Neural progenitor cell (in vitro differentiated cells): ENCODE data around the gene CDX2. TPM values are rescaled to one million over a fixed set of nuclear protein-coding genes. Genes with fewer than 3 reads are reported as not detected.

Experiments used
- DNase-seq: peaks from one replicate; pipeline ENCODE4 v3.0.0-alpha.2; 2016; ENCODE audit warnings: low spot score
- H2AFZ ChIP-seq: fragments of 200-600 bp; sonication (generic); replicated peaks from 2 replicates; pipeline ENCODE4 v1.6.1; 2016; ENCODE audit warnings: antibody characterized with exemption
- H3F3A ChIP-seq: fragments of 200-600 bp; sonication (generic); 2 replicates; pipeline ENCODE4 v1.6.1; 2016; ENCODE audit warnings: antibody characterized with exemption, low read depth
- H3K27ac ChIP-seq: fragments of 200-600 bp; sonication (generic); 2 replicates; pipeline ENCODE4 v1.5.1; 2016; ENCODE audit warnings: mild to moderate bottlenecking
- H3K27me3 ChIP-seq: fragments of 200-600 bp; sonication (generic); 2 replicates; pipeline ENCODE4 v1.6.1; 2016; ENCODE audit warnings: mild to moderate bottlenecking, moderate library complexity
- H3K36me3 ChIP-seq: fragments of 200-600 bp; sonication (generic); 2 replicates; pipeline ENCODE4 v1.5.1; 2016
- H3K4me1 ChIP-seq: fragments of 200-600 bp; sonication (generic); 2 replicates; pipeline ENCODE4 v1.6.1; 2016; ENCODE audit warnings: mixed run types
- H3K4me2 ChIP-seq: fragments of 200-600 bp; sonication (generic); 2 replicates; pipeline ENCODE4 v1.6.1; 2016
- H3K4me3 ChIP-seq: fragments of 200-600 bp; sonication (generic); 2 replicates; pipeline ENCODE4 v1.5.1; 2016
- H3K79me2 ChIP-seq: fragments of 200-600 bp; sonication (generic); 2 replicates; pipeline ENCODE4 v1.6.1; 2016; ENCODE audit warnings: low read depth
- H3K9ac ChIP-seq: fragments of 200-600 bp; sonication (generic); 2 replicates; pipeline ENCODE4 v1.6.1; 2016
- H3K9me3 ChIP-seq: fragments of 200-600 bp; sonication (generic); 2 replicates; pipeline ENCODE4 v1.5.1; 2016; ENCODE audit warnings: low read depth
- H4K20me1 ChIP-seq: fragments of 200-600 bp; sonication (generic); 2 replicates; pipeline ENCODE4 v1.6.1; 2016; ENCODE audit warnings: low read depth
- H3K27ac Mint-ChIP-seq: 3 replicates; pipeline ENCODE4 v1.8.0; 2021; ENCODE audit warnings: mixed read lengths
- H3K27me3 Mint-ChIP-seq: 2 replicates; pipeline ENCODE4 v1.8.0; 2022; ENCODE audit warnings: low read depth, mild to moderate bottlenecking, inconsistent platforms, moderate library complexity, mixed read lengths; ENCODE audit not compliant: insufficient read depth
- H3K36me3 Mint-ChIP-seq: 3 replicates; pipeline ENCODE4 v1.8.0; 2021; ENCODE audit warnings: mixed read lengths
- H3K4me1 Mint-ChIP-seq: 3 replicates; pipeline ENCODE4 v1.8.0; 2021; ENCODE audit warnings: mixed read lengths
- H3K4me3 Mint-ChIP-seq: 3 replicates; pipeline ENCODE4 v1.8.0; 2021; ENCODE audit warnings: mild to moderate bottlenecking, moderate library complexity, mixed read lengths
- H3K9me3 Mint-ChIP-seq: 3 replicates; pipeline ENCODE4 v1.8.0; 2020; ENCODE audit warnings: mixed read lengths
- EZH2 ChIP-seq: fragments of 200-600 bp; sonication (generic); IDR thresholded peaks from 2 replicates; pipeline ENCODE4 v1.6.1; 2017; ENCODE audit warnings: antibody characterized with exemption, mild to moderate bottlenecking, moderate library complexity
- EZH2phosphoT487 ChIP-seq: fragments of 200-600 bp; sonication (generic); IDR thresholded peaks from 2 replicates; pipeline ENCODE4 v1.6.1; 2017; ENCODE audit warnings: antibody characterized with exemption
- total RNA-seq: library from RNA; depleted of rRNA; stranded (reverse); fragments of >200 nt; gene quantifications from 2 replicates; pipeline ENCODE4 v1.2.3, GENCODE V29; 2015; ENCODE audit warnings: low replicate concordance
- TF ChIP-seq, protein P1 (sequence below): fragments of 200-600 bp; sonication (generic); IDR thresholded peaks from 2 replicates; pipeline ENCODE4 v1.5.1; 2017; ENCODE audit warnings: antibody characterized with exemption, mild to moderate bottlenecking

Gene CDX2
- total RNA-seq, 1 donor from 2014 or later, result not detected

- H3K36me3 ChIP-seq, result no peaks in the 10 kb centered on the region
Measured at GRCh38 chr13:28002886-28003698, 34.0 kb upstream of the CDX2 start.

GRCh38 chr13:28001837-28002473 is 32.8 kb upstream of the CDX2 start:
- H3K79me2 ChIP-seq, result no peaks in the 10 kb centered on the region
- peaks cover 4% of the 10 kb centered on the region for H3K27me3 ChIP-seq
- peaks cover 2% of the 10 kb centered on the region for H3K27me3 Mint-ChIP-seq
- H3K27ac Mint-ChIP-seq, result no peak overlapping the region
- no peak overlapping the region for H3K4me3 ChIP-seq
- H3K9ac ChIP-seq, result no peak overlapping the region
- H3K4me1 ChIP-seq, result no peaks in the 10 kb centered on the region
- H3K36me3 ChIP-seq, result no peaks in the 10 kb centered on the region
- H3F3A ChIP-seq, result peaks cover 23% of the 10 kb centered on the region
- no peak for DNase-seq
- TF ChIP-seq, protein P1, sequence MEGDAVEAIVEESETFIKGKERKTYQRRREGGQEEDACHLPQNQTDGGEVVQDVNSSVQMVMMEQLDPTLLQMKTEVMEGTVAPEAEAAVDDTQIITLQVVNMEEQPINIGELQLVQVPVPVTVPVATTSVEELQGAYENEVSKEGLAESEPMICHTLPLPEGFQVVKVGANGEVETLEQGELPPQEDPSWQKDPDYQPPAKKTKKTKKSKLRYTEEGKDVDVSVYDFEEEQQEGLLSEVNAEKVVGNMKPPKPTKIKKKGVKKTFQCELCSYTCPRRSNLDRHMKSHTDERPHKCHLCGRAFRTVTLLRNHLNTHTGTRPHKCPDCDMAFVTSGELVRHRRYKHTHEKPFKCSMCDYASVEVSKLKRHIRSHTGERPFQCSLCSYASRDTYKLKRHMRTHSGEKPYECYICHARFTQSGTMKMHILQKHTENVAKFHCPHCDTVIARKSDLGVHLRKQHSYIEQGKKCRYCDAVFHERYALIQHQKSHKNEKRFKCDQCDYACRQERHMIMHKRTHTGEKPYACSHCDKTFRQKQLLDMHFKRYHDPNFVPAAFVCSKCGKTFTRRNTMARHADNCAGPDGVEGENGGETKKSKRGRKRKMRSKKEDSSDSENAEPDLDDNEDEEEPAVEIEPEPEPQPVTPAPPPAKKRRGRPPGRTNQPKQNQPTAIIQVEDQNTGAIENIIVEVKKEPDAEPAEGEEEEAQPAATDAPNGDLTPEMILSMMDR, result no peak
- TF ChIP-seq EZH2phosphoT487 (no peak), EZH2 (no peak)
- H4K20me1 ChIP-seq, result no peaks in the 10 kb centered on the region
- no peaks in the 10 kb centered on the region for H3K4me1 Mint-ChIP-seq
- no peak overlapping the region for H3K4me2 ChIP-seq
- H3K36me3 Mint-ChIP-seq, result no peaks in the 10 kb centered on the region
- H3K9me3 Mint-ChIP-seq, result no peaks in the 10 kb centered on the region
- H3K27ac ChIP-seq, result no peak overlapping the region
- H3K9me3 ChIP-seq, result no peaks in the 10 kb centered on the region
- H3K4me3 Mint-ChIP-seq, result no peak overlapping the region
- no peak overlapping the region for H2AFZ ChIP-seq

More at GRCh38 chr13:28002886-28003698, 34.0 kb upstream of the CDX2 start:
- no peak overlapping the region for H2AFZ ChIP-seq
- no peaks in the 10 kb centered on the region for H3K79me2 ChIP-seq
- peaks cover 19% of the 10 kb centered on the region for H3F3A ChIP-seq
- Mint-ChIP-seq H3K36me3 (no peaks in the 10 kb centered on the region), H3K27me3 (peaks cover 2% of the 10 kb centered on the region), H3K27ac (no peak overlapping the region), H3K4me1 (no peaks in the 10 kb centered on the region), H3K9me3 (no peaks in the 10 kb centered on the region), H3K4me3 (no peak overlapping the region)
- TF ChIP-seq, protein P1, result no peak
- TF ChIP-seq EZH2 (no peak), EZH2phosphoT487 (no peak)
- no peak overlapping the region for H3K4me3 ChIP-seq
- H3K27ac ChIP-seq, result no peak overlapping the region
- DNase-seq, result no peak
- H3K27me3 ChIP-seq, result peaks cover 4% of the 10 kb centered on the region
- no peaks in the 10 kb centered on the region for H4K20me1 ChIP-seq
- no peak overlapping the region for H3K9ac ChIP-seq
- H3K4me1 ChIP-seq, result no peaks in the 10 kb centered on the region
- H3K4me2 ChIP-seq, result no peak overlapping the region
- no peaks in the 10 kb centered on the region for H3K9me3 ChIP-seq

- H3K27me3 ChIP-seq, result peaks cover 4% of the 10 kb centered on the region
- peaks cover 2% of the 10 kb centered on the region for H3K27me3 Mint-ChIP-seq
- no peaks in the 10 kb centered on the region for H3K36me3 Mint-ChIP-seq
- H2AFZ ChIP-seq, result no peak overlapping the region
- H3K9me3 Mint-ChIP-seq, result no peaks in the 10 kb centered on the region
- peaks cover 23% of the 10 kb centered on the region for H3F3A ChIP-seq
- H3K4me2 ChIP-seq, result no peak overlapping the region
- no peaks in the 10 kb centered on the region for H3K9me3 ChIP-seq
- H3K4me3 Mint-ChIP-seq, result no peak overlapping the region
- no peaks in the 10 kb centered on the region for H3K4me1 ChIP-seq
- no peak overlapping the region for H3K9ac ChIP-seq
- no peak overlapping the region for H3K27ac Mint-ChIP-seq
- no peaks in the 10 kb centered on the region for H3K36me3 ChIP-seq
- no peaks in the 10 kb centered on the region for H3K4me1 Mint-ChIP-seq
- no peaks in the 10 kb centered on the region for H3K79me2 ChIP-seq
- TF ChIP-seq EZH2 (no peak), EZH2phosphoT487 (no peak)
- TF ChIP-seq, protein P1, result no peak
- H3K27ac ChIP-seq, result no peak overlapping the region
- no peak for DNase-seq
- no peak overlapping the region for H3K4me3 ChIP-seq
- no peaks in the 10 kb centered on the region for H4K20me1 ChIP-seq
Measured at GRCh38 chr13:28001049-28001448, 31.9 kb upstream of the CDX2 start.
